Mesothelial cell of epicardium (in vitro differentiated cells): ENCODE results near the gene RRM2. TPM values are rescaled to one million over a fixed set of nuclear protein-coding genes. Genes with fewer than 3 reads are reported as not detected.

Experiments
- DNase-seq, 2 experiments: peaks; one replicate each; pipeline ENCODE4 v3.0.0; 2021; ENCODE audit warnings: low spot score in 2 of 2; ENCODE audit not compliant: unreplicated experiment in 2 of 2
- H3K27ac Mint-ChIP-seq: 2 replicates; pipeline ENCODE4 v1.8.0; 2021; ENCODE audit warnings: mixed read lengths
- H3K27me3 Mint-ChIP-seq: 2 replicates; pipeline ENCODE4 v1.8.0; 2021; ENCODE audit warnings: low read depth, mixed read lengths
- H3K36me3 Mint-ChIP-seq: 2 replicates; pipeline ENCODE4 v1.8.0; 2021; ENCODE audit warnings: mixed read lengths
- H3K4me1 Mint-ChIP-seq: 2 replicates; pipeline ENCODE4 v1.8.0; 2021; ENCODE audit warnings: mixed read lengths
- H3K4me3 Mint-ChIP-seq: 2 replicates; pipeline ENCODE4 v1.8.0; 2021; ENCODE audit warnings: mild to moderate bottlenecking, moderate library complexity, mixed read lengths
- H3K9me3 Mint-ChIP-seq: 2 replicates; pipeline ENCODE4 v1.8.0; 2021; ENCODE audit warnings: mixed read lengths
- CTCF ChIP-seq: fragments of 200-600 bp; sonication (generic); IDR thresholded peaks from one replicate; pipeline ENCODE4 v1.5.0; 2021; ENCODE audit warnings: antibody characterized with exemption; ENCODE audit not compliant: unreplicated experiment
- total RNA-seq: library from RNA; stranded (reverse); gene quantifications from 3 replicates; pipeline ENCODE4 v1.2.1, GENCODE V29; 2021

Gene RRM2
- total RNA-seq, 1 donor from 2014 or later: 30.8 TPM

- Mint-ChIP-seq H3K9me3 (no peaks in the 10 kb centered on the region), H3K4me3 (no peak overlapping the region), H3K27ac (no peak overlapping the region), H3K36me3 (no peaks in the 10 kb centered on the region), H3K4me1 (peaks cover 14% of the 10 kb centered on the region), H3K27me3 (no peaks in the 10 kb centered on the region)
- DNase-seq: no peak
- TF ChIP-seq CTCF: no peak
Measured at GRCh38 chr2:10159086-10159485, 36.5 kb downstream of the RRM2 start.

- Mint-ChIP-seq H3K9me3 (no peaks in the 10 kb centered on the region), H3K27ac (no peak overlapping the region), H3K4me3 (no peak overlapping the region), H3K4me1 (peaks cover 14% of the 10 kb centered on the region), H3K36me3 (no peaks in the 10 kb centered on the region), H3K27me3 (no peaks in the 10 kb centered on the region)
- DNase-seq: no peak
- no peak for TF ChIP-seq CTCF
Measured at GRCh38 chr2:10159581-10160131, 37.1 kb downstream of the RRM2 start.

- no peak for TF ChIP-seq CTCF
- DNase-seq: no peak
- H3K9me3 Mint-ChIP-seq: no peaks in the 10 kb centered on the region
- H3K27ac Mint-ChIP-seq: no peak overlapping the region
- no peak overlapping the region for H3K4me3 Mint-ChIP-seq
- peaks cover 14% of the 10 kb centered on the region for H3K4me1 Mint-ChIP-seq
- H3K27me3 Mint-ChIP-seq: no peaks in the 10 kb centered on the region
- H3K36me3 Mint-ChIP-seq: no peaks in the 10 kb centered on the region
Measured at GRCh38 chr2:10160203-10160955, 37.8 kb downstream of the RRM2 start.

GRCh38 chr2:10161206-10161931 is 38.8 kb downstream of the RRM2 start:
- Mint-ChIP-seq H3K4me3 (no peak overlapping the region), H3K27me3 (no peaks in the 10 kb centered on the region), H3K36me3 (no peaks in the 10 kb centered on the region), H3K27ac (no peak overlapping the region), H3K4me1 (peaks cover 14% of the 10 kb centered on the region), H3K9me3 (no peaks in the 10 kb centered on the region)
- no peak for DNase-seq
- TF ChIP-seq CTCF: no peak

- peaks cover 15% of the 10 kb centered on the region for H3K4me1 Mint-ChIP-seq
- no peaks in the 10 kb centered on the region for H3K27me3 Mint-ChIP-seq
- DNase-seq: no peak
- no peak for TF ChIP-seq CTCF
- H3K4me3 Mint-ChIP-seq: no peak overlapping the region
- no peaks in the 10 kb centered on the region for H3K9me3 Mint-ChIP-seq
- H3K27ac Mint-ChIP-seq: no peak overlapping the region
- H3K36me3 Mint-ChIP-seq: no peaks in the 10 kb centered on the region
Measured at GRCh38 chr2:10161961-10162441, 39.5 kb downstream of the RRM2 start.
